Hepatocyte (in vitro differentiated cells): Measurements from ENCODE around the gene OSMR. TPM values are rescaled to one million over a fixed set of nuclear protein-coding genes. Genes with fewer than 3 reads are reported as not detected.

ENCODE experiments used
- DNase-seq: peaks from one replicate; pipeline ENCODE4 v3.0.0-alpha.2; 2016; ENCODE audit warnings: low spot score
- H2AFZ ChIP-seq: fragments of 200-600 bp; sonication (generic); 2 replicates; pipeline ENCODE4 v1.6.0; 2016; ENCODE audit warnings: antibody characterized with exemption, mild to moderate bottlenecking
- H3K27ac ChIP-seq: fragments of 200-600 bp; sonication (generic); 2 replicates; pipeline ENCODE4 v1.5.1; 2016; ENCODE audit warnings: mild to moderate bottlenecking
- H3K27me3 ChIP-seq: fragments of 200-600 bp; sonication (generic); 2 replicates; pipeline ENCODE4 v1.6.1; 2016
- H3K36me3 ChIP-seq: fragments of 200-600 bp; sonication (generic); replicated peaks from 2 replicates; pipeline ENCODE4 v1.5.1; 2016; ENCODE audit warnings: low read depth; ENCODE audit not compliant: insufficient read depth
- H3K4me1 ChIP-seq: fragments of 200-600 bp; sonication (generic); 2 replicates; pipeline ENCODE4 v1.5.1; 2016; ENCODE audit warnings: mild to moderate bottlenecking, moderate library complexity; ENCODE audit not compliant: insufficient read depth
- H3K4me2 ChIP-seq: fragments of 200-600 bp; sonication (generic); 2 replicates; pipeline ENCODE4 v1.6.0; 2016
- H3K4me3 ChIP-seq: fragments of 200-600 bp; sonication (generic); 2 replicates; pipeline ENCODE4 v1.5.1; 2016; ENCODE audit warnings: mild to moderate bottlenecking
- H3K79me2 ChIP-seq: fragments of 200-600 bp; sonication (generic); 2 replicates; pipeline ENCODE4 v1.6.0; 2017; ENCODE audit warnings: mild to moderate bottlenecking
- H3K9me2 ChIP-seq: fragments of 200-600 bp; sonication (generic); replicated peaks from 2 replicates; pipeline ENCODE4 v1.6.0; 2017; ENCODE audit warnings: mild to moderate bottlenecking; ENCODE audit not compliant: insufficient read depth
- H3K9me3 ChIP-seq: fragments of 200-600 bp; sonication (generic); 2 replicates; pipeline ENCODE4 v1.5.1; 2016; ENCODE audit warnings: low read depth, mild to moderate bottlenecking
- H4K20me1 ChIP-seq: fragments of 200-600 bp; sonication (generic); 2 replicates; pipeline ENCODE4 v1.6.0; 2016; ENCODE audit warnings: mild to moderate bottlenecking; ENCODE audit not compliant: insufficient read depth, poor library complexity, severe bottlenecking
- CTCF ChIP-seq: fragments of 200-600 bp; sonication (generic); IDR thresholded peaks from 2 replicates; pipeline ENCODE4 v1.5.1; 2016; ENCODE audit warnings: antibody characterized with exemption, mild to moderate bottlenecking; ENCODE audit not compliant: poor library complexity
- EZH2 ChIP-seq: fragments of 200-600 bp; sonication (generic); IDR thresholded peaks from 2 replicates; pipeline ENCODE4 v1.6.1; 2016; ENCODE audit warnings: antibody characterized with exemption, mild to moderate bottlenecking, borderline replicate concordance
- EZH2phosphoT487 ChIP-seq: fragments of 200-600 bp; sonication (generic); IDR thresholded peaks from one replicate; pipeline ENCODE4 v1.6.1; 2018; ENCODE audit warnings: antibody characterized with exemption, mild to moderate bottlenecking, low read depth, moderate library complexity; ENCODE audit not compliant: unreplicated experiment, severe bottlenecking
- WGBS: methylation state at CpG from one replicate; pipeline ENCODE4 v1.1.6; 2016; ENCODE audit warnings: low lambda C conversion rate; ENCODE audit errors: missing lambda C conversion rate; 5-methylcytosine and 5-hydroxymethylcytosine counted together
- polyA plus RNA-seq: library from polyadenylated mRNA; unstranded; fragments of >200 nt; fragmentation: Nextera tagmentation; extraction: Ambion mirVana; gene quantifications from 2 replicates; pipeline ENCODE4 v1.2.1, GENCODE V29; 2016
- total RNA-seq: library from RNA; depleted of rRNA; stranded (reverse); fragments of >200 nt; gene quantifications from 2 replicates; pipeline ENCODE4 v1.2.3, GENCODE V29; 2014

OSMR gene
- total and polyA plus RNA-seq, 2 experiments from 2014 or later, result 15.1 to 17.6 TPM

DNA sequence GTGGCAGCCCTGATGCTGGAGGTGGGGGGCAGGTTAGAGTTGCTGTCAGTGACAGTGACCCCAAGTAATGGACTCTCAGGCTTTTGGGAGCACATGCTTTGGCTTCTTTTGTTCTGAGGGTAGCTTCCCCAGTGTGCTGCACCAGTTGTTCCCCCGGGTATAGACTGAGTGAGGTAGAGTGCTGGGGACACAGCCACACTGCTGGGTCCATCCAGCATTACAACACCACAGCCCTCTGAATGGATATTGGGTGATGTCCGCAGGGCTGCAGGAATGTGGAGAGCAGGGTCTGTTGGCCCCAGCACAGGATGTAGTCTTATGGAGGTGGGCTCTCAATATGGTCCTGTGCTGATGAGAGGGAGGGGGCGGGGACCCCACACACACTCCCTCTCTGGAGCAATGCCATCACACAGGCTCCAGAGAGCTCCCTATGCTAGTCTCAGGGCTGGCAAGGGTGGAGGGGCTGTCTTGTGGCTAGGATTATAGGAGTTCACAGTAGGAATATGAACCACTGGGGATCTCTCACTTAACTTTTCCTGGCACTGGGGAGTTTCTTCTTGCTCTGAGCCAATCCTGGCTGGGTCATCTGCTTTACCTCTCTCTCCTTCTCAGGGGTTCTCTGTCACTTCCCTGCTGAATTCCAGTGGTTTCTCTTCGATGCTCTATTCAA lies 20.7 kb downstream of the OSMR start:
- Histone ChIP-seq H3K79me2 (peaks cover 24% of the 10 kb centered on the region), H3K27ac (no peak overlapping the region), H3K27me3 (no peaks in the 10 kb centered on the region), H2AFZ (no peak overlapping the region), H3K36me3 (no peaks in the 10 kb centered on the region), H3K9me2 (no peaks in the 10 kb centered on the region), H4K20me1 (no peaks in the 10 kb centered on the region), H3K4me3 (no peak overlapping the region), H3K4me2 (no peak overlapping the region), H3K4me1 (no peaks in the 10 kb centered on the region), H3K9me3 (peaks cover 7% of the 10 kb centered on the region)
- WGBS, result 84% methylated on average over 4 of the region's 4 CpGs
- no peak for DNase-seq
- TF ChIP-seq EZH2phosphoT487 (no peak), EZH2 (no peak), CTCF (no peak)

DNA sequence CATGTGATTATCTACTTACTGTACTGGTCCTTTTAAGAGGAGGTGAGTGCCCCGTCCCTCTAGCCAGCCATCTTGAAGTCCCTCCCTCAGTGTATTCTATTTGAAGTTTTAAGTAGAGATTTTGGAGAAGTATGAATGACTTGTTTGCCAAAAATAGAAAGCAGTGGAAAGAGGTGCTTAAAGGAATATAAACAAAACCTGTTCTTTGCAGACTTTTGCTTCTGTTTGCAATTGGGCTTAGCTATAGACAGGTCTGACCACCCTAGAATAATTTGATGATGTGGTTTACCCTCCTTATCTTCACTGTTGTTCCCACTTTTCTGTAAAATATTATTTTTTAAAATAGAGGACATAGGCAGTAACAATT lies 21.2 kb downstream of the OSMR start:
- Histone ChIP-seq H3K9me3 (peaks cover 7% of the 10 kb centered on the region), H3K4me2 (no peak overlapping the region), H3K36me3 (no peaks in the 10 kb centered on the region), H3K79me2 (peaks cover 24% of the 10 kb centered on the region), H3K4me3 (no peak overlapping the region), H2AFZ (no peak overlapping the region), H3K9me2 (no peaks in the 10 kb centered on the region), H3K27ac (no peak overlapping the region), H3K4me1 (no peaks in the 10 kb centered on the region), H3K27me3 (no peaks in the 10 kb centered on the region), H4K20me1 (no peaks in the 10 kb centered on the region)
- 76% methylated on average over 1 of the region's 1 CpG for WGBS
- no peak for TF ChIP-seq CTCF
- TF ChIP-seq EZH2phosphoT487, result no peak
- no peak for TF ChIP-seq EZH2
- no peak for DNase-seq

GRCh38 chr5:38867416-38867815 lies 21.6 kb downstream of the OSMR start:
- no peaks in the 10 kb centered on the region for H3K4me1 ChIP-seq
- H4K20me1 ChIP-seq, result no peaks in the 10 kb centered on the region
- H3K4me3 ChIP-seq, result no peak overlapping the region
- no peak overlapping the region for H3K4me2 ChIP-seq
- no peaks in the 10 kb centered on the region for H3K27me3 ChIP-seq
- H3K79me2 ChIP-seq, result peaks cover 24% of the 10 kb centered on the region
- no peaks in the 10 kb centered on the region for H3K36me3 ChIP-seq
- peaks cover 7% of the 10 kb centered on the region for H3K9me3 ChIP-seq
- TF ChIP-seq EZH2phosphoT487 (no peak), EZH2 (no peak), CTCF (no peak)
- no peaks in the 10 kb centered on the region for H3K9me2 ChIP-seq
- H3K27ac ChIP-seq, result no peak overlapping the region
- DNase-seq, result no peak
- H2AFZ ChIP-seq, result no peak overlapping the region
- 78% methylated on average over 5 of the region's 5 CpGs for WGBS

DNA sequence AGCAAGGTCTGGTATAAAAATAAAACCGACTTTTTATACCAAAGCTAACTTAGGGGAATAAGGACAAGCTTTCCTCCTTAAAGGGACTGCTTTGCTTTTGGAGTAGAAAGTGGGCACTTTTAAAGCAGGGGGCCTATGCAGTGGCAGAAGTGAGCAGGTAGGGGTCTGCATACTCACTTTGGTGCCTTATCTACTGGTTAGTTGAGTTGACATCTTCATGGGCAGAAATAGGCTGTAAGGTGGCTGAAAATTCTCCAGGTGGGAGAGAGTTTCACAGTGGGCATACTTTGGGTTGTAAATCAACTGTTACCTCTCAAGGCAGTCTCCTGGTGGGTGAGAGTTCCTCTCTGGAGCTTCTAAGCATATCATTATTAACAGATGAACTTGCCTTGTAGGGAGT lies 24.8 kb downstream of the OSMR start:
- Histone ChIP-seq H3K4me2 (no peak overlapping the region), H3K9me3 (no peaks in the 10 kb centered on the region), H2AFZ (no peak overlapping the region), H4K20me1 (no peaks in the 10 kb centered on the region), H3K79me2 (peaks cover 3% of the 10 kb centered on the region), H3K9me2 (no peaks in the 10 kb centered on the region), H3K4me1 (no peaks in the 10 kb centered on the region), H3K27ac (no peak overlapping the region), H3K36me3 (no peaks in the 10 kb centered on the region), H3K4me3 (no peak overlapping the region), H3K27me3 (no peaks in the 10 kb centered on the region)
- no peak for DNase-seq
- WGBS, result 96% methylated on average over 1 of the region's 1 CpG
- no peak for TF ChIP-seq EZH2phosphoT487
- no peak for TF ChIP-seq EZH2
- TF ChIP-seq CTCF, result no peak
